Activated T-cell treated with anti-CD3 and anti-CD28 coated beads, Interleukin-2, amount 50 U/mL, for 72 hours (primary cell): ENCODE measurements around the gene SEMA4D. TPM values are rescaled to one million over a fixed set of nuclear protein-coding genes. Genes with fewer than 3 reads are reported as not detected.
A peak's percentile ranks its signal among the peaks of the same experiment; 100 is the strongest.

ENCODE experiments used
- ATAC-seq, 2 donors: fragments of 150-1000 bp; cut with Tn5 transposase; replicated peaks in 1 of 2; 2 replicates each; pipeline ENCODE4 v1.10.0; 2021; ENCODE audit warnings: moderate library complexity in 2 of 2, mild to moderate bottlenecking in 1 of 2
- DNase-seq, 2 donors: peaks; one replicate each; pipeline ENCODE4 v3.0.0; 2021 to 2022; ENCODE audit warnings: mixed read lengths in 1 of 2
- H3K27ac Mint-ChIP-seq: one replicate; pipeline ENCODE4 v1.8.0; 2022; ENCODE audit warnings: mild to moderate bottlenecking, moderate library complexity, mixed read lengths
- H3K27me3 Mint-ChIP-seq: one replicate; pipeline ENCODE4 v1.8.0; 2022; ENCODE audit warnings: low read depth, mixed read lengths
- H3K36me3 Mint-ChIP-seq, 2 donors: one replicate each; pipeline ENCODE4 v1.8.0; 2022; ENCODE audit warnings: mixed read lengths in 2 of 2, mild to moderate bottlenecking in 1 of 2; ENCODE audit not compliant: insufficient read depth in 2 of 2
- H3K4me1 Mint-ChIP-seq: one replicate; pipeline ENCODE4 v1.8.0; 2022; ENCODE audit warnings: low read depth, mixed read lengths
- H3K4me3 Mint-ChIP-seq, 2 donors: one replicate each; pipeline ENCODE4 v1.8.0; 2022; ENCODE audit warnings: mild to moderate bottlenecking in 2 of 2, mixed read lengths in 2 of 2, moderate library complexity in 2 of 2
- H3K9me3 Mint-ChIP-seq, 2 donors: one replicate each; pipeline ENCODE4 v1.8.0; 2022; ENCODE audit warnings: mixed read lengths in 2 of 2
- total RNA-seq, 2 donors: library from RNA; stranded (reverse); gene quantifications; one replicate each; pipeline ENCODE4 v1.2.3, GENCODE V29; 2022

SEMA4D gene
- total RNA-seq, 2 donors from 2014 or later: 182 to 198 TPM

- Mint-ChIP-seq H3K27ac (peak overlapping the region; percentile 52), H3K9me3 (no peaks in the 10 kb centered on the region), H3K36me3 (peaks cover 7 to 18% of the 10 kb centered on the region in 2 donors), H3K27me3 (no peaks in the 10 kb centered on the region), H3K4me3 (peak overlapping the region; percentile 19 to 56), H3K4me1 (peaks cover 98% of the 10 kb centered on the region)
- DNase-seq: no peak
- ATAC-seq: no peak
These were observed 51.5 kb downstream of the SEMA4D start for GRCh38 chr9:89446261-89446960.

GRCh38 chr9:89445801-89446251, 52.1 kb downstream of the SEMA4D start:
- DNase-seq (no peak), ATAC-seq (no peak)
- H3K27me3 Mint-ChIP-seq: no peaks in the 10 kb centered on the region
- H3K4me3 Mint-ChIP-seq: peak overlapping the region; percentile 19 to 56
- no peaks in the 10 kb centered on the region for H3K9me3 Mint-ChIP-seq
- H3K36me3 Mint-ChIP-seq: peaks cover 5 to 16% of the 10 kb centered on the region in 2 donors
- H3K27ac Mint-ChIP-seq: peak overlapping the region; percentile 52
- peaks cover 98% of the 10 kb centered on the region for H3K4me1 Mint-ChIP-seq

GRCh38 chr9:89444925-89445765, 52.8 kb downstream of the SEMA4D start:
- Mint-ChIP-seq H3K4me1 (peaks cover 98% of the 10 kb centered on the region), H3K27ac (peak overlapping the region; percentile 95), H3K9me3 (no peaks in the 10 kb centered on the region), H3K27me3 (no peaks in the 10 kb centered on the region), H3K36me3 (peaks cover 5 to 16% of the 10 kb centered on the region in 2 donors), H3K4me3 (peak overlapping the region; percentile 56 to 82)
- DNase-seq (no peak), ATAC-seq (no peak)

- peak; percentile 55 to 57 for DNase-seq
- Mint-ChIP-seq H3K27ac (peak overlapping the region; percentile 95), H3K4me3 (peak overlapping the region; percentile 47 to 82), H3K27me3 (no peaks in the 10 kb centered on the region), H3K36me3 (peaks cover 3 to 16% of the 10 kb centered on the region in 2 donors), H3K4me1 (peaks cover 98% of the 10 kb centered on the region), H3K9me3 (no peaks in the 10 kb centered on the region)
- ATAC-seq: peak; percentile 60 to 72
These were observed 53.6 kb downstream of the SEMA4D start for GRCh38 chr9:89444274-89444673.

- Mint-ChIP-seq H3K9me3 (no peaks in the 10 kb centered on the region), H3K27ac (no peak overlapping the region)
- ATAC-seq: peak; percentile 12 to 22
These were observed 54.7 kb downstream of the SEMA4D start for GRCh38 chr9:89442981-89443814.

GRCh38 chr9:89442501-89442978, 55.4 kb downstream of the SEMA4D start:
- Mint-ChIP-seq H3K4me1 (peaks cover 93% of the 10 kb centered on the region), H3K27me3 (no peaks in the 10 kb centered on the region), H3K4me3 (peak overlapping the region in 1 of 2 donors; percentile 21), H3K27ac (peak overlapping the region; percentile 49), H3K36me3 (peaks cover 1 to 18% of the 10 kb centered on the region in 2 donors), H3K9me3 (no peaks in the 10 kb centered on the region)
- peak; percentile 0 to 1 for ATAC-seq
- DNase-seq: no peak

More at GRCh38 chr9:89442981-89443814, 54.7 kb downstream of the SEMA4D start:
- Mint-ChIP-seq H3K36me3 (peaks cover 1 to 14% of the 10 kb centered on the region in 2 donors), H3K27me3 (no peaks in the 10 kb centered on the region), H3K4me1 (peaks cover 93% of the 10 kb centered on the region), H3K4me3 (peak overlapping the region in 1 of 2 donors; percentile 21)
- no peak for DNase-seq

- no peak for DNase-seq
- H3K27ac Mint-ChIP-seq: peak overlapping the region; percentile 49
- H3K27me3 Mint-ChIP-seq: no peaks in the 10 kb centered on the region
- no peak for ATAC-seq
- H3K4me3 Mint-ChIP-seq: peak overlapping the region; percentile 15 to 21
- H3K4me1 Mint-ChIP-seq: peaks cover 93% of the 10 kb centered on the region
- no peaks in the 10 kb centered on the region for H3K9me3 Mint-ChIP-seq
- H3K36me3 Mint-ChIP-seq: peaks cover 1 to 18% of the 10 kb centered on the region in 2 donors
These were observed 55.9 kb downstream of the SEMA4D start for GRCh38 chr9:89441986-89442385.

GRCh38 chr9:89441655-89441970, 56.3 kb downstream of the SEMA4D start:
- H3K4me3 Mint-ChIP-seq: peak overlapping the region in 1 of 2 donors; percentile 7
- no peak overlapping the region for H3K27ac Mint-ChIP-seq
- no peaks in the 10 kb centered on the region for H3K27me3 Mint-ChIP-seq
- H3K9me3 Mint-ChIP-seq: no peaks in the 10 kb centered on the region
- peaks cover 93% of the 10 kb centered on the region for H3K4me1 Mint-ChIP-seq
- ATAC-seq (no peak), DNase-seq (no peak)
- H3K36me3 Mint-ChIP-seq: peaks cover 1 to 18% of the 10 kb centered on the region in 2 donors

GRCh38 chr9:89440951-89441654, 56.8 kb downstream of the SEMA4D start:
- Mint-ChIP-seq H3K27ac (peak overlapping the region; percentile 88), H3K27me3 (no peaks in the 10 kb centered on the region), H3K36me3 (peaks cover 1 to 16% of the 10 kb centered on the region in 2 donors), H3K9me3 (no peaks in the 10 kb centered on the region), H3K4me3 (peak overlapping the region; percentile 59 to 62), H3K4me1 (peaks cover 93% of the 10 kb centered on the region)
- no peak for ATAC-seq
- no peak for DNase-seq

- peaks cover 1 to 14% of the 10 kb centered on the region in 2 donors for H3K36me3 Mint-ChIP-seq
- peak; percentile 33 to 44 for ATAC-seq
These were observed 57.4 kb downstream of the SEMA4D start for GRCh38 chr9:89440548-89440947.

GRCh38 chr9:89440046-89440445, 57.9 kb downstream of the SEMA4D start:
- Mint-ChIP-seq H3K36me3 (peaks cover 1 to 14% of the 10 kb centered on the region in 2 donors), H3K9me3 (no peaks in the 10 kb centered on the region), H3K4me1 (peaks cover 93% of the 10 kb centered on the region), H3K27ac (peak overlapping the region; percentile 77), H3K4me3 (peak overlapping the region; percentile 11 to 62), H3K27me3 (no peaks in the 10 kb centered on the region)
- ATAC-seq: no peak
- no peak for DNase-seq

More at GRCh38 chr9:89440548-89440947, 57.4 kb downstream of the SEMA4D start:
- Mint-ChIP-seq H3K4me1 (peaks cover 93% of the 10 kb centered on the region), H3K27ac (peak overlapping the region; percentile 88), H3K4me3 (peak overlapping the region; percentile 59 to 62), H3K27me3 (no peaks in the 10 kb centered on the region), H3K9me3 (no peaks in the 10 kb centered on the region)
- DNase-seq: no peak

GRCh38 chr9:89439571-89439970, 58.3 kb downstream of the SEMA4D start:
- peak overlapping the region; percentile 11 to 62 for H3K4me3 Mint-ChIP-seq
- peaks cover 1 to 12% of the 10 kb centered on the region in 2 donors for H3K36me3 Mint-ChIP-seq
- no peaks in the 10 kb centered on the region for H3K9me3 Mint-ChIP-seq
- H3K4me1 Mint-ChIP-seq: peaks cover 93% of the 10 kb centered on the region
- no peak for ATAC-seq
- no peak for DNase-seq
- H3K27me3 Mint-ChIP-seq: no peaks in the 10 kb centered on the region
- H3K27ac Mint-ChIP-seq: peak overlapping the region; percentile 77
